Skeletal muscle satellite cell (primary cell): ENCODE measurements around the gene CDC123.
"Not testable (repeated sequence)": the region's sequence is repeated elsewhere in the genome, so short reads cannot be mapped to it uniquely, and the experiment has no call there.

Experiments used
- H3K27me3 ChIP-seq: 2 replicates; pipeline ENCODE4 v1.7.0; 2013; ENCODE audit warnings: low read length; ENCODE audit not compliant: control insufficient read depth, insufficient read depth
- H3K36me3 ChIP-seq: 2 replicates; pipeline ENCODE4 v1.7.0; 2013; ENCODE audit warnings: mild to moderate bottlenecking, control low read depth, low read length; ENCODE audit not compliant: insufficient read depth
- H3K4me1 ChIP-seq: 2 replicates; pipeline ENCODE4 v1.7.0; 2013; ENCODE audit warnings: low read length; ENCODE audit not compliant: control insufficient read depth, insufficient read depth
- H3K4me2 ChIP-seq: 2 replicates; pipeline ENCODE4 v1.7.0; 2013; ENCODE audit warnings: mild to moderate bottlenecking, low read length
- H3K4me3 ChIP-seq: 2 replicates; pipeline ENCODE4 v1.7.0; 2013; ENCODE audit warnings: low read length
- H3K9ac ChIP-seq: 2 replicates; pipeline ENCODE4 v1.7.0; 2013; ENCODE audit warnings: mild to moderate bottlenecking, low read depth, low read length, moderate library complexity
- H3K9me3 ChIP-seq: replicated peaks from 2 replicates; pipeline ENCODE4 v1.7.0; 2013; ENCODE audit warnings: mild to moderate bottlenecking, control low read depth, low read length

CDC123 gene

GRCh38 chr10:12237265-12238220, 41.6 kb downstream of the CDC123 start:
- Histone ChIP-seq H3K27me3 (no peaks in the 10 kb centered on the region), H3K9ac (no peak overlapping the region), H3K4me2 (no peak overlapping the region), H3K36me3 (peaks cover 62% of the 10 kb centered on the region), H3K9me3 (no peaks in the 10 kb centered on the region), H3K4me3 (no peak overlapping the region), H3K4me1 (no peaks in the 10 kb centered on the region)

GRCh38 chr10:12238821-12239220, 42.8 kb downstream of the CDC123 start:
- no peak overlapping the region for H3K4me3 ChIP-seq
- no peaks in the 10 kb centered on the region for H3K4me1 ChIP-seq
- no peaks in the 10 kb centered on the region for H3K27me3 ChIP-seq
- H3K4me2 ChIP-seq: no peak overlapping the region
- no peaks in the 10 kb centered on the region for H3K9me3 ChIP-seq
- H3K9ac ChIP-seq: no peak overlapping the region
- H3K36me3 ChIP-seq: peaks cover 58% of the 10 kb centered on the region

GRCh38 chr10:12241810-12242529, 46.0 kb downstream of the CDC123 start:
- Histone ChIP-seq H3K4me2 (no peak overlapping the region), H3K4me1 (no peaks in the 10 kb centered on the region), H3K9me3 (no peaks in the 10 kb centered on the region), H3K27me3 (no peaks in the 10 kb centered on the region), H3K36me3 (peaks cover 52% of the 10 kb centered on the region), H3K4me3 (no peak overlapping the region), H3K9ac (no peak overlapping the region)

- H3K4me1 ChIP-seq: no peaks in the 10 kb centered on the region
- no peak overlapping the region for H3K9ac ChIP-seq
- no peak overlapping the region for H3K4me3 ChIP-seq
- H3K27me3 ChIP-seq: no peaks in the 10 kb centered on the region
- H3K4me2 ChIP-seq: no peak overlapping the region
- H3K36me3 ChIP-seq: peaks cover 42% of the 10 kb centered on the region
- H3K9me3 ChIP-seq: no peaks in the 10 kb centered on the region
Observed at GRCh38 chr10:12243864-12244620, 48.1 kb downstream of the CDC123 start.

- no peak overlapping the region for H3K4me3 ChIP-seq
- H3K9me3 ChIP-seq: no peaks in the 10 kb centered on the region
- H3K9ac ChIP-seq: no peak overlapping the region
- H3K36me3 ChIP-seq: peaks cover 28% of the 10 kb centered on the region
- H3K27me3 ChIP-seq: no peaks in the 10 kb centered on the region
- no peaks in the 10 kb centered on the region for H3K4me1 ChIP-seq
- no peak overlapping the region for H3K4me2 ChIP-seq
Observed at GRCh38 chr10:12250181-12250580, 54.2 kb downstream of the CDC123 start.

- H3K36me3 ChIP-seq: peaks cover 28% of the 10 kb centered on the region
- H3K27me3 ChIP-seq, H3K9me3 ChIP-seq, H3K9ac ChIP-seq, H3K4me3 ChIP-seq, H3K4me2 ChIP-seq, H3K4me1 ChIP-seq: not testable (repeated sequence)
Observed at GRCh38 chr10:12250702-12251101, 54.7 kb downstream of the CDC123 start.

- no peaks in the 10 kb centered on the region for H3K27me3 ChIP-seq
- no peak overlapping the region for H3K4me3 ChIP-seq
- peaks cover 21% of the 10 kb centered on the region for H3K36me3 ChIP-seq
- H3K4me2 ChIP-seq: no peak overlapping the region
- no peaks in the 10 kb centered on the region for H3K4me1 ChIP-seq
- no peak overlapping the region for H3K9ac ChIP-seq
- no peaks in the 10 kb centered on the region for H3K9me3 ChIP-seq
Observed at GRCh38 chr10:12251581-12251980, 55.6 kb downstream of the CDC123 start.

GRCh38 chr10:12252882-12253546, 57.0 kb downstream of the CDC123 start:
- no peak overlapping the region for H3K4me3 ChIP-seq
- H3K36me3 ChIP-seq: peaks cover 15% of the 10 kb centered on the region
- no peaks in the 10 kb centered on the region for H3K27me3 ChIP-seq
- H3K9me3 ChIP-seq: no peaks in the 10 kb centered on the region
- H3K9ac ChIP-seq: no peak overlapping the region
- no peaks in the 10 kb centered on the region for H3K4me1 ChIP-seq
- no peak overlapping the region for H3K4me2 ChIP-seq

GRCh38 chr10:12255048-12255447, 59.1 kb downstream of the CDC123 start:
- H3K27me3 ChIP-seq: no peaks in the 10 kb centered on the region
- peaks cover 3% of the 10 kb centered on the region for H3K36me3 ChIP-seq
- no peaks in the 10 kb centered on the region for H3K4me1 ChIP-seq
- no peak overlapping the region for H3K4me3 ChIP-seq
- H3K9me3 ChIP-seq: no peaks in the 10 kb centered on the region
- no peak overlapping the region for H3K9ac ChIP-seq
- no peak overlapping the region for H3K4me2 ChIP-seq

GRCh38 chr10:12259988-12260387, 64.0 kb downstream of the CDC123 start:
- H3K4me3 ChIP-seq: no peak overlapping the region
- no peak overlapping the region for H3K4me2 ChIP-seq
- no peaks in the 10 kb centered on the region for H3K27me3 ChIP-seq
- no peak overlapping the region for H3K9ac ChIP-seq
- H3K4me1 ChIP-seq: peaks cover 4% of the 10 kb centered on the region
- no peaks in the 10 kb centered on the region for H3K36me3 ChIP-seq
- H3K9me3 ChIP-seq: no peaks in the 10 kb centered on the region
